GM18907 (cell line): ENCODE measurements around the gene PDE1C.
A peak's percentile ranks its signal among the peaks of the same experiment; 100 is the strongest.

Experiments used
- ATAC-seq: cut with Tn5 transposase; IDR thresholded peaks from one replicate; pipeline ENCODE4 v1.9.1; 2021; ENCODE audit warnings: mild to moderate bottlenecking, moderate library complexity; ENCODE audit not compliant: unreplicated experiment

PDE1C gene

GRCh38 chr7:31906479-31907171 lies 163.6 kb downstream of the PDE1C start:
- ATAC-seq: no peak

DNA sequence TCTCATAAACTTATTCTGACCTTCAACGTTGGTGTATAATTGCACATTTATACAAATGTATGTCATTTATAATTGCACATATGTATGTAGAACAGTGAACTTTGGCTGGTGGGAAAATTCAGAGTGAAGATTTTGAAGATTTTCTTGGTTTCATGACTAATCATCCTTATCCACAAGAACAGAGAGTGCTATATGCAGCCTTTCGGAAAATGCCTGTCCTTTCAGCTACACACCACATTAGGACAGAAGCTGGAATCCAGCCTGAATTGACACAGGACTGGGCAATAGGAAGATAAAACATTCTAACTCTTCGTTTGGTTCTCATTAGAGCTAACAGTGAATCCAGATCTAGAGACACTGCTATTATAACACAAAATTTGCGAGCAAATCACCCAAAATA lies 166.2 kb downstream of the PDE1C start:
- no peak for ATAC-seq

- ATAC-seq: no peak
These were observed 170.8 kb downstream of the PDE1C start for GRCh38 chr7:31899356-31899927.

DNA sequence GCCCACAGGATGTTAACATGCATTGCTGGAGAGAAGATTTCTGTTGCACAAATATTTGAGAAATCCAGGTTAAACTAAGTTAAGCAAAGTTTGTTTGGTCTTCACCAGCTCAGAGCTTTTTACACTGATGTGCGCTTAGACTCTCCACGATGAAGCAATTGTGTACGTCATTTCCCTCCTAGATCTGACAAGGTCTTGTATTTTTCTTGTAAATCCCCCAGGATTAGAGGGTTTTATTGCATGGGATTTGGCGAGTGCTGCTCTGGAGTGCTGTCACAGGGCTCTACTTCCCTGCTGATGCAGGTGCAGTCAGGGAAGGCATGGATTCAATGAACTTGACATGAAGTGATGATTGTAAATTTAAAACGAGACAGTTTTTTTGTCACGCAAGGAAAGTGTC lies 173.3 kb downstream of the PDE1C start:
- no peak for ATAC-seq

DNA sequence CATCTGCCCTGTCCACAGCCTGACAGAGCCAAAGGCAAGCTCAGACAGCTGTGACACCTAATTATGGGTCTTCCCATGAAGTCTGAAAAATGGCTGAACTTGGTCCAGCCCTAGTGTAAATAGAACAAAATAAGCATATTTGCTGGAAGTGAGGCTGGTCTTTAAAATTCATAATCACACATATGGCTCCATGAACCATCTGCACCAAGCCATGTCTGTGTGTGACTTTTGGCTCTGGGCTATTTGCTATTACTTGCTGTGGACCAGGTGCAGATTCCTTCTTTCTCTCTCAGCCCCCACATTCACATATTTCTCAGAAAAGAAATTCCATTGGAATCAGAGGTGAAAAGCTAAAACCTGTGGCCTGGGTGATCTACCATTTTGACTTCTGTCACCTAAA lies 175.9 kb downstream of the PDE1C start:
- no peak for ATAC-seq

DNA sequence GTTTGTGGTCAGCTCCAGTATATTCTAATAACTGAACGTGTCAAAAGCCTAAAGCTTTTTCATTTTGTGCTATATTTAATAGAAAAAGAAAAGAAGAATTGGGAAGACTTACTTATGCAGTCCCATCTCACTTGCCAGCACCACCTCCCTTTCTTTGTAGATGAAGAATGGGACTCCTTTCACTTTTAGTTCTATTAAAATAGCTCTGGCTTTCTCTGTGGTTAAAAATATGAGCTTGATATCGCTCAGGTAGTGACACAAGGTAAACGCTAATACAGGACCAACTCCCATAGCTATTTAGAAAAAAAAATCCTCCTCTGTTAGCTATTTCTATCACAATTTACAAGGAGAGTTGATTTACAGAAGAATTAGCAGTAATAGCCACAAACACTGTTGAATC lies 176.8 kb downstream of the PDE1C start:
- no peak for ATAC-seq

GRCh38 chr7:31892099-31892829 lies 177.9 kb downstream of the PDE1C start:
- peak; percentile 94 for ATAC-seq

GRCh38 chr7:31890766-31891165 lies 179.4 kb downstream of the PDE1C start:
- no peak for ATAC-seq

DNA sequence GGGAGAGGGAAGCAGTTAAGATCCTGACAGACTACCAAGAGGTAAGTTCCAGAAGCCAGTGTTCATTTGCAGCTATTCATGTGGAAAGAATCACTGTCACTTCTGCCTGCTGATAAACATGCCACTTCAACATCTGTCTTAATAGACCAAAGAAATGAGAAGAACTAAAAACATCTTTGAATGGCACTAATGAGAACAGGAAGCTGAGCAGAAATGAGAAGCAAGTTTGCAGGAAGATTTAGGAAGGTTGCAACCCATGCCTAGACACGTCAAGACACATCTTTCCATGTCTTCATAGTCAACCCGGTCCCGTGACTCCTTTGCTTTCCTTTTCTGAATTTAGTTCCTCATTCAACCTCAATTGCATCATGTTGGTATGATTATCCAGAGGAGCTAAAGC lies 180.0 kb downstream of the PDE1C start:
- ATAC-seq: no peak

GRCh38 chr7:31887006-31887405 lies 183.2 kb downstream of the PDE1C start:
- ATAC-seq: no peak

- ATAC-seq: no peak
These were observed 185.0 kb downstream of the PDE1C start for GRCh38 chr7:31885171-31885570.

DNA sequence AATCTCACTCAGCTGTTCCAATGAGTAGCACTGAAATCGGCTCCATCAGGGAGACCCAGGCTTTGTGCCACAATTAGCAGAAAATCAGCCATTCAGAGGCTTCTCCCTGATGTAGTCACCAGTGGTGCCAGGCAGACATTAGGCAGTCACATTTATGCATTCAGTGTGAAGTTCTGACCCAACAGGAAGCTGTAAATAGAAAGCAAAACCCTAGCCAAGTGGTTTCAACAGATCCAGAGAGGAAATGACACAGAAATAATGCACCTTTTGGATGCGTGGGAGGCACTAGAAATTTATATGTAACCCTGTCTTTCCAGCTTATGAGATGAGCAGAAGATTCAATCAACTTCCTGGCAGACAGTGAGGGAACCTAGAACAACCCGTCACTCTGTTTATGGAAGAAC lies 186.4 kb downstream of the PDE1C start:
- peak; percentile 95 for ATAC-seq

DNA sequence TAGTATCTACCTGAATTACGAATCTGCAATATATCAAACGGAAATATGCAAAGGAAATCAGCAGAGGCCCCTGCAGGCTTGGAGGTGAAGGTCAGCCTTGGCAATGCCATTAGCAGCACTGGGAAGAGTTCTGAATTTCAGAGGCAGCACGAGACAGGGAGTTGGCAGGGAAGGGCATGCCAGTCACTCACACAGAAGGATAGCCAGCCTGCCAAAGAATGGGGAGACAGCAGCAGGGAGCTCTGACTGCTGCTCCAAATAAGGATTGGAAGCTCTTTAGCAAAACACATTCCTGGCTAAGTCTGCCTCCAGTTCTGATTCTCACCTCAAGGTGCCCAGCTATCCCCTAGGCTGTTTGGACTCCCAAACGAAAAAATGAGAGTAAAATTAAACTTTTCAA lies 188.0 kb downstream of the PDE1C start:
- no peak for ATAC-seq

DNA sequence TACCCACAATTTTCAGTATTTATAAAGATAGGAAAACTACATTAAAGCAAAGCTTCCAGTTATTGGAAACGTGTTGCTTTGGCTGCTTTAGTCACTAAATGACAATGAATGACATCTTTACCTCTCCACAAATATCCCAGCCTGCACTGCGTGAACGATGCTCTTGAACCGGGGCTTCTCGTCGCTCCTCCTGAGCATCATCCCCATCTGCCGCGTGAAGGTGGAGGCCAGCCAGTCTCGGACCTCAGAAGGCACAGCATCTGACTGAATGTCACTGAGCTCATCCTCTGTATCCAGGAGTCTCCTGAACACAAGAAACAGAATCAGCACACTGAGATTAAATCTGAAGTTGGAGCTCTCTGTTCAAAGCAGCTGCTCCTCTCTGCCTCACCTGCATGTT lies 191.3 kb downstream of the PDE1C start:
- ATAC-seq: no peak

DNA sequence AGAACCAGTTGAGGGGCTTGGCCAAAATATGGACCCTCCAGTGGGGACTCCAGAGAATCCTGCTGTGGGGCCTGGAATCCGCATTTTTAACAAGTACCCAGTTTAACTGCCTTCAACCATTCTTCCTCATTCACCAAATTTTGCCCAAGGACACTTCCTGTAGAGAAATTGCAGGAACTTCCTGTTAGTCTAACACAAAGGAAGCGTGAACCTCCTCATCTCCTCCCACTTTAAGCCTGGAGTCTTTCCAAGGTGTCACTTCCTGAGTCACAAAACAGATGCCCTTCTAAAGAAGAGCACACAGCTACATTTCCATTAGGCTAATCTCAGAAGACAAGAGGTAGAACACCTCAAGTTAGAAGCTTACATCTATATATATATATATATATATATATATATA lies 194.8 kb downstream of the PDE1C start:
- ATAC-seq: no peak

DNA sequence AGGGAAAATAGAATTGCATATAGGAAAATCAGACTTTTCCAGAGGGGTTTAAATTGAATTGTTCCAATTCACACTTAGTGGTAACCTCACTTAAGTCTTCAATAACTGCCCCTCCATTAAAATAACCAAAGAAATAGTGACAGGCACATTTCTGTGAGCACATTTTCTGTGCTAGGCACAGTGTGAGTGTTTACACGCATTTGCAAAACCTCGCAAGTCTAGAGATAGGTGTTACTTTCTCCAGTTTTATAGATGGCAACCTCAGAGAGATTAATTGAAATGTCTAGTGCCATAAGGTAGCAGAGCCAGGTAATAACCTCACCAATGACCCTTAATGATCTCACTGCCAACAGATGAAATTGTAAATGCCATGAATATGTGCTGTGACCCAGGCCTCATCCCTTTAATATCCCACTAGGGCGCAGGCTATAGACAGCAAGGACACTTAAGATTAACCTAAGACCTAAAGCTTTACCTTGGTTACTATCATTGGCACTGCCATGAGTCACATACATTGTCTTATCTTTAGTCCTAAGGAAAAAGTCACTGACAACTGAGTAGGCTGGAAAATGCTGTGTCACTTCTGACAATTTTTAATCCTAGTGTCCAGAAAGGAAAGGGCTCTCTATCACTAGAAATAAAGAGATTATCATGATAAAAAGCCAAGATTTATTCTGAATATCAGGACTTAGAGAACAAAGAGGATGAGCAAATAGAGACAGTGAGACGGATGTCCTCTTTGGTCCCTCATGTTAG lies 195.4 kb downstream of the PDE1C start:
- ATAC-seq: no peak

GRCh38 chr7:31873816-31874597 lies 196.2 kb downstream of the PDE1C start:
- peak; percentile 91 for ATAC-seq

- no peak for ATAC-seq
These were observed 197.4 kb downstream of the PDE1C start for GRCh38 chr7:31872545-31873370.

- ATAC-seq: no peak
These were observed 205.6 kb downstream of the PDE1C start for GRCh38 chr7:31864646-31865045.

- no peak for ATAC-seq
These were observed 209.3 kb downstream of the PDE1C start for GRCh38 chr7:31860925-31861324.
